GM12874 (cell line): ENCODE measurements around the gene KLF16.
"Not testable (repeated sequence)": the region's sequence is repeated elsewhere in the genome, so short reads cannot be mapped to it uniquely, and the experiment has no call there.

Source experiments
- CTCF ChIP-seq: IDR thresholded peaks from 2 replicates; pipeline ENCODE4 v1.5.1; 2011; ENCODE audit warnings: low read depth, mild to moderate bottlenecking, control low read depth, low read length, moderate library complexity; ENCODE audit not compliant: insufficient read depth

Gene KLF16

GRCh38 chr19:1896508-1896907 is 33.1 kb upstream of the KLF16 start:
- TF ChIP-seq CTCF = no peak

GRCh38 chr19:1893791-1894190 is 30.4 kb upstream of the KLF16 start:
- TF ChIP-seq CTCF = no peak

GRCh38 chr19:1889907-1890306 is 26.5 kb upstream of the KLF16 start:
- no peak for TF ChIP-seq CTCF

- TF ChIP-seq CTCF = no peak
These were observed 25.0 kb upstream of the KLF16 start for GRCh38 chr19:1888385-1888784.

GRCh38 chr19:1885398-1886119 is 22.2 kb upstream of the KLF16 start, which contains the start of gene ABHD17A:
TSS of gene ABHD17A (minus strand) at chr19:1885496. CDS start at chr19:1881566, 3,930 bp downstream.
- TF ChIP-seq CTCF = not testable (repeated sequence)

GRCh38 chr19:1884719-1885334 is 21.4 kb upstream of the KLF16 start:
- no peak for TF ChIP-seq CTCF

- TF ChIP-seq CTCF = no peak
These were observed 20.9 kb upstream of the KLF16 start for GRCh38 chr19:1884291-1884718.
